ENCODE data around the gene HIPK2.

GRCh38 chr7:139725077-139725476 is 52.7 kb downstream of the HIPK2 start:
- TF ChIP-seq POLR2A (IDR thresholded peaks at IDR 0.05; ENCODE audit: low read depth, low read length) (peak; percentile 45; the same call in 1 of the 2 replicates), POLR2AphosphoS5 (IDR thresholded peaks at IDR 0.05; ENCODE audit: low read depth, low read length) (no peak)
